H4 (cell line): ENCODE results near the gene TRAM2. TPM values are rescaled to one million over a fixed set of nuclear protein-coding genes. Genes with fewer than 3 reads are reported as not detected.

ENCODE experiments used
- DNase-seq: peaks from one replicate; pipeline ENCODE4 v3.0.0-alpha.2; 2015; ENCODE audit warnings: low spot score
- total RNA-seq: library from RNA; depleted of rRNA; stranded (reverse); fragments of >200 nt; shearing (Covaris generic); gene quantifications from 2 replicates; pipeline ENCODE4 v1.2.3, GENCODE V29; 2014

The TRAM2 gene
- total RNA-seq, 1 experiment from 2014 or later = 29.7 TPM

- no peak for DNase-seq
These were observed 67.3 kb downstream of the TRAM2 start for GRCh38 chr6:52509281-52510212.

DNA sequence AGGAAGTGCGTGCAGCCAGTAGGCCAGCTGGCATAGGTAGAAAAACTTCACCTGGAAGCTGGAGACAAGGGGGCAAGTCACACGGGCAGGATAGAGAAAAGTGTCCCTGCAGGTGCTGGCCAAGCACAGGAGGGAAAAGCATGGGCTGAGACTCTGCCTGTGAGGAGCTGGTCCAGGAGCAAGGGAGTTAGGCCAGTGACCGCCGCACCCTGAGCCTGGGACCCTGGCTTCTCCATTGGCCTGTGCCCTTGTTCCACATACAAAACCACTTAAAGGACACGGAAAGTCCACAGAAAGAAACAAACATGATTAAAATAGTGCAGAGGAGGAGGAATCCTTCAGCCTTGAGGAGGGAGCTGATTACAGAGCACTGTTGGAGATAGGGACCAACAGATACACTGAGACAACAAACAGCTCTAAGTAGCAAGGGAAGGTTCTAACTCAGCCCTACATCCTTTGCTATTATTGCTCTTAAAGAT lies 68.6 kb downstream of the TRAM2 start:
- no peak for DNase-seq

DNA sequence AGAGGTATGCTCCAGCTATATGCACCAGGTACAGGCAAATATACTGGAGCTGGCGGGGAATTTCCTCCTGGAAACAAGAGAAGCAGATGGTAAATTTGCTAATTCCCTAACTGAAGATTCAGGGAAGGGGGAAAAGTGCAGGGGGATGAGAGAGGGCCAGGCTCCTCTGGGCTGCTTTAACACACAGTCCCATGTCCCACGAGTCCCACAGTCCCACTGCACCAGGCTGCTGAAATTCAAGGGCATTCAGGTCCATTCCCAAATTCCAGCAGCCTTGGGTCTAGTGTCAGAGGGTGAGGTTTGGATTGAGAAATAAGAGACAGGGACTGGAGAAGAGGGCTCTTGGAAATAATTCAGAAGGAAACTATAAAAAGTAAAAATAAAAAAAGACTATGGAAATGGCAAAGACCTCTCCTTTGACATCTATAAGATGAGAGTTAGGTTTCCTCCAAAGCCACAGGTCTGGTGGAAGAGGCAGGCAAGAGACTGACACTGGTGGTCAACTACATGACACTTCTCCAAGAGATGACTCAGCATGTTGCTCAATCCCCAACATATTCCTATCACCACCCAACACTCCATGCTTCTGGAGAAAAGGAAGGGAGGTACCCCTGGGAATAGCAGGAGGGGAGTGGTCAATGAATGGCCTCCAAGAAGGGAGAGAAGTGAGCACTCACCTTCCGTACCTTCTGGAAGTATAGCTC lies 69.2 kb downstream of the TRAM2 start:
- DNase-seq = no peak

DNA sequence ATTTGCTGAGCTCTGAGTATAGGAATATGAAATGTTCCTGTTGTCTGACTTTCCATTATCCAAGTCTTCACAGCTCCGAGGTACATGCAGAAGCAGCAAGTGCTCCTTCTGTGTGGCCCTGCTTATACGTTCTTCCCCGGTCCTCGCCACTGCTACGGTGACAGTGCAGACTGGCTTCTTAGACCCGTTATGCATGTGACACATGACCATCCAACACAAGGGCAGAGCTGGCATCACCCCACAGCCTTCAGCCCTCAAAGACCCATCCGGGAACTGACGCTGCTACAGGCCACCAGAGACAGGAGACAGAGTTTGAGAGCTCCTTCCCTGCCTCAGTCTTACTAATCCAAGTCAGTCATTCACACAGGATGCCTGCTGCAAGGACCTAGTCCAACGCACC lies 70.4 kb downstream of the TRAM2 start:
- no peak for DNase-seq

GRCh38 chr6:52505726-52506409 lies 71.0 kb downstream of the TRAM2 start:
- DNase-seq = no peak

GRCh38 chr6:52504782-52505136 lies 72.1 kb downstream of the TRAM2 start:
- DNase-seq = no peak

DNA sequence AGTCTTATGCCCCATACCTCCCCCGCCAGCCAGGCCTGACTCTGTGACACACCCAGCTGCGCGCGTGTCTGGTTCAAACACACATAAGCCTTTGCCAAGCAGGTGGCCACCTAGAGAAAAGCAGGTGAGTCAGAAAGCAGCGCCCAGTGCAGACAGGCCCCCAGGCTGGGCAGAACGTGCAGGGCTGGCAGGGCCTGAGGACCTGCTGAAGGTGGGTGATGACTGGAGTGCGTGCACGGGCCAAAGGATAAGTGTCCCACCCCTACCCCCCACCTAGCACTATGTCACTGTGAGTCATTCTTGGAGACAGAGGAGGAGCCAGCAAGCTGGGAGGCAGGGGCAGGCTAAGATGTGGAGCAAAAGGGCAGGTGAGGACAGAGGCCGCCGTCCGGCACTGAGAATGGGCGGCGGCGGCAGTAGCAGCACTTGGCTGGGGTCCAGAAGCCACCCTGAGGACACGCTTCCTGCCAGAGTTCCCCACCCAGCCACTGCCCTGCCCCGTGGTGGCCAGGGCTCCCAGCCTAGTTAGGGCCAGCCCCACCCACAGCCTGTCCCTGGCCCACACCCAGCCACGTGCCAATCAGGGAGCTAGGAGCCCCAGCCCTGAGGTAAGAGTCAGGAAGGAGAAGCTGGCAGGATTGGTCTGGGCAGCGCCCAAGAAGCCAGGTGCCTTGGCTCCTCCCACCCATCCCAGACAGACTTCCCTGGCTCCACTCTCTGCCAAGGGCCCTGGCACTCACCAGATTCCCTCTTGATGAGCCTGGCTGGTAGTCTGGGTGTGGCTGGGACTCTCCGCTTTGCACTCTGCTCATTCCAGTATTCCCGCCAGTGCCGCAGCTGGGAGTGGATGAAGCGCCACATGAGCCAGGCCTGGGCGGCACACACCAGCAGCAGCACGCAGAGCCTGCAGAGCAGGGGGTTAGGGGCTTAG lies 72.7 kb downstream of the TRAM2 start:
- peak; percentile 99 for DNase-seq

- no peak for DNase-seq
These were observed 73.5 kb downstream of the TRAM2 start for GRCh38 chr6:52503323-52503747.

DNA sequence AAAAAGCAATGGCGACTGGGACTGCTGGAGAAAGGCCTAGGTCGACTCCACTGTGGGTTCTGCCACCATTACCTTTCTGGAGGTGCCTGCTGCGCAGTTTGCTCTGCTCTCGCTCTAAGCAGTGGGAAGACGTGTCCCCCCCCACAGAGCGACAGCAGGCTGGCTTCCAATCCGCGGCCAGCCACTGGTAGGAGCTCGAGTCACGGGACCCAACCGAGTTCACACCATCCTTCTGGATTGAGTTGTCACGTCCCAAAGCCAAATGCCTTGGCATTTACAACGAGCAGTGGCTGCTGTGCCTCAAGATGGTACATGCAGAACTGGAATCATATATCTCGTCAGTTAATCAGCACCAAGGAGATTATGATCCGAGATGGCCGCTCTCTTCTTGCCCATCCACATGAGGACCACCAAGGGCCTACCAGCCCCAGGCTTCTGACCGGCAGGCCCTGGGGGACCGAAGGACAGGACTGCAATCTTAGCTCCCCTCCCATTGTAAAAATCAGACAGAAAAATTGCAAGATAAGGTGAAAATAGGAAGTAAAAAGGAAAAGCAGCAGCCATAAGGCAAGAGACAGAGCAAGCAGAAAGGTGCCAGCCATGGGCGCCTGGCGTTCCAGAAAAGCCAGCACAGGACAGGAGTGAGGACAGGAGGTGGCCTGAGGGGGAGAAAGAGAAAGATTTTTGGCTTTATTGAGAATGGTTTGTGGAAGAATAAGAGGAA lies 74.4 kb downstream of the TRAM2 start:
- no peak for DNase-seq

DNA sequence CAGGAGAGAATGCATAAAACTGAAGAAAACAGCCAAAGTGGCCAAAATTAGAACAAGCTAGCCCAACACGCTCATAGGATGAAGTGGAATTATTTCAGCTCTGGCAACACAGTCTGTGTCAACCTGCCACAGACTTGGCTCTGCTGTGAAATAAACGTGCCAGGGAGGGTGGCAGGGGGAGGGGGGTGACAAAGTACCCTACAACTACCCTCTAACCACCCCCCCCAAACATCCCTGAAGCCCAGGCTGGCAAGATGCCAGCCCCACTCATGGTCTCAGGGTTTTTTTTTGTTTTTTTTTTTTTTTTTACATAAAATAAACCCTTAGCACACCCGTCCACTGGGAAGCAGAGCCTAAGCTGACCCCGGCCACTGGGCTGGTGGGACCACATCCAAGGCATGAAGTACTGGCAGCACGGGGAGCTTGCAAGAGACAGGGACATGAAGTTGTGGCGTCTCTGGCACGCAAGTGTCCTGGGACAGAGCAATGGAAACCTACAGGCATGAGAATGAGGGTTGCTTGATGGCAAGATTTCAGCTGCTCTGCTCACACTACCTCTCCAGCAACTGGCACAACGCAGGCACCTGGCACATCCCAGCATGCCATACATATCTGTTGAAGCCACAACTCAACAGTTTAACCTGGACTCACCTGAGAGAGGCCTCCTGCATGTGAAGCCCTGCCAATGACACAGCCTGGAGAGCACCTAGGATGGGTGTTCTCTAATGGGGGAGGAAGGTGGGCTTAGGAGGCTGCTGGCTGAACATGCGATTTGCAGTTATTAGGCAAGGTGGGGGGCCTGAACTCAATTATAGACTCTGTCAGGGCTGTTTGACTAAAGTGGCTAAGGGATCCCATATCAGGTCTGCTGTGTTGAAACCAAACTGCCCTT lies 76.4 kb downstream of the TRAM2 start:
- no peak for DNase-seq

GRCh38 chr6:52499681-52500236 lies 77.1 kb downstream of the TRAM2 start:
- DNase-seq = no peak

GRCh38 chr6:52499026-52499425 lies 77.8 kb downstream of the TRAM2 start:
- DNase-seq = no peak

- DNase-seq = no peak
These were observed 78.3 kb downstream of the TRAM2 start for GRCh38 chr6:52498538-52499017.

- no peak for DNase-seq
These were observed 79.0 kb downstream of the TRAM2 start for GRCh38 chr6:52497652-52498408.

DNA sequence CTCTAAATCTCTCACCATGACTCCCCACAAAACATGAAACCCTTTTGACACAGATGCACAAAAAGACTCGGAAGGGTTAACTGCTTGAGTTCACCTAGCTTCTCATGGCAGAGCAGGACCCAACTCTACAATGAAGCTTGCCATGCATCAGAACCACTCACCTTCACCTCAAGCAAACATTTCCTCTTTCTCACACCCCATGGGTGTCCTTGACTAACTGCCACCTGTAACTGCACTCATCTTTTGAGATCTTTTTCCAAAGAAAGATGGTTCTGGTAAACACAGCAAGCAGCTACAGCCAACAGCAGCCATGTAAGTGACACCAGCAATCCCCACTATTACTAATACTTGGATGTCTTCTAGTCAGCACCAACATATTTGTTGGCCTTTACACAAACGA lies 80.2 kb downstream of the TRAM2 start:
- no peak for DNase-seq

DNA sequence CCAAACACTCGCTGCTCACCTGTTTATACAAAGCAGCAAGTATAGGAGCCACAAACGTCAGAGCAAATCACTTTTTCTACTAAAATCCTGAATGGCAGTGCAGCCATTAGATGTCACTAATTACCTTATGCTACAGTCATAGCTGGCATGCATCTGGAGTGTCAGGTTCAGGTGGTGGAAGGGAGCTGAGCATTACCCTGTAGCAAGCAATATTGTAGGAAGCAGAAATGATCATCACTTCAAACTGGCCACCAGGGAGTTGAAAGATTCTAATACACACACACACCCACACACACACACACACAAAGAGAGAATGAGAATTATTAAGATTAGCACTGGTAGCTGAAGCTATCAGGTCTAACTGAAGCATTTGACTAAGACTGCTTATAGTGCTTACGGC lies 80.9 kb downstream of the TRAM2 start:
- no peak for DNase-seq

DNA sequence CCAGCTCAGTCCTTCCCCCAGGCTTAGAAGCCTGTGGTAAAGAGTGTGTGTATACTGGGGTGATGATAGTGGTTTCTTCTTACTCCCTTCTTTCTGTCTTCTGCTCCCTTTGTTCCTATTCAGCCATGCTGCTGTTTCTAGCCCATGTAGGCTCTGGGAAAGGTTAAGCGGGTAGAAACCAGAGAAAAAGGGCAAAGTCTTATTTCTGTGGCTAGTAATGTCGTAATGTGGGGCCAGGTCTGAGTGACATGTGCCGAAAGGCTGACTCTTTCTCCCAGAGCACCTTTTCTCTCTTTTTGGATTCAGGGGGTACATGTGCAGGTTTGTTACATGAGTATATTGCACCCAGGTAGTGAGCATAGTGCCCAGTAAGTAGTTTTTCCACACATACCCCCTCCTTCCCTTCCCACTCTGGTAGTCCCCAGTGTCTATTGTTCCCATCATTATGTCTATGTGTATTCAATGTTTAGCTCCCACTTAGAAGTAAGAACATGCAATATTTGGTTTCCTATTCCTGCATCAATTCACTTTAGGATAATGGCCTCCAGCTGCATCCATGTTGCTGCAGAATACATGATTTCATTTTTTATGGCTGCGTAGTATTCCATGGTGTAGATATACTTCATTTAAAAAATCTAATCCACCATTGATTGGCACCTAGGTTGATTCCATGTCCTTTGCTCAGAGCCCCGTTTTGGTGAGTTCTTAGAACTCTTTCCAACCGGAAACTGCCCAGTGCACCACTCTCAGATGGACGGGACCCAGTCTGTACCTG lies 82.4 kb downstream of the TRAM2 start:
- no peak for DNase-seq

DNA sequence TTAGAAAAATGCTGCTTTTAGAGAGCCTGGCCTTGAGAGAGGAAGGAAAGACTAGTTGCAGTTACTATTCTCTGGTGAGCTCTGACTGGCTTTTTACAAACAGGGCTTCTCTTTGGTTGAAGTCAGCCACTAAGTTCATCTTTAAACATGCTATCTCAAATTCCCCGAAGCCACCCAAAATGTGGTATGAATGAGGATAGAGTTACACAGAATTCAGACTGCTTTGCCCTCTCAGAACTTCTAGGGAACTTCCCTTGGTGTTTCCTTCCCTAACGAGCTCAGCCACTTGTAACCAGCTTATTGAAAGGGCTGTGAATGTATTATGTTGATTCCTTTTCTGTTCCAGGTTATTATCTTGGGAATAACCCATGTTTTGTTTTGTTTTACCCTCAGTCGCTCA lies 83.2 kb downstream of the TRAM2 start:
- DNase-seq = no peak
